ENCODE measurements around the gene GALNT14. TPM values are rescaled to one million over a fixed set of nuclear protein-coding genes. Genes with fewer than 3 reads are reported as not detected.
"Not testable (repeated sequence)": the region's sequence is repeated elsewhere in the genome, so short reads cannot be mapped to it uniquely, and the experiment has no call there.

The GALNT14 gene
- total RNA-seq = 10 to 100 TPM in 3 of 4 donors, 1 to 10 TPM in 1; 8.3 to 26.1 (median 16.3) TPM

- no peaks in the 10 kb centered on the region for H3K9me3 ChIP-seq
- peak within 1 kb of the TSS; percentile 42 to 64 (median 62) for H3K4me3 ChIP-seq
- DNase-seq = peak; percentile 51 to 84 (median 84)
- H3K4me1 ChIP-seq = peaks cover 0 to 18% (median 8%) of the 10 kb centered on the region in 4 donors
- H3K27ac ChIP-seq = peak within 1 kb of the TSS in 2 of 4 donors; percentile 25 to 42
- H3K36me3 ChIP-seq = no peaks in the 10 kb centered on the region
- TF ChIP-seq CTCF (IDR thresholded peaks at IDR 0.05) = peak in 5 of 6 experiments; percentile 24 to 67 (median 62)
- TF ChIP-seq POLR2A (IDR thresholded peaks at IDR 0.05) = no peak
- H3K27me3 ChIP-seq = no peaks in the 10 kb centered on the region
Measured at GRCh38 chr2:31138037-31138962, at the start of gene GALNT14. TSS of gene GALNT14 (minus strand) at chr2:31138440. CDS start at chr2:31138086, 354 bp downstream.

DNA sequence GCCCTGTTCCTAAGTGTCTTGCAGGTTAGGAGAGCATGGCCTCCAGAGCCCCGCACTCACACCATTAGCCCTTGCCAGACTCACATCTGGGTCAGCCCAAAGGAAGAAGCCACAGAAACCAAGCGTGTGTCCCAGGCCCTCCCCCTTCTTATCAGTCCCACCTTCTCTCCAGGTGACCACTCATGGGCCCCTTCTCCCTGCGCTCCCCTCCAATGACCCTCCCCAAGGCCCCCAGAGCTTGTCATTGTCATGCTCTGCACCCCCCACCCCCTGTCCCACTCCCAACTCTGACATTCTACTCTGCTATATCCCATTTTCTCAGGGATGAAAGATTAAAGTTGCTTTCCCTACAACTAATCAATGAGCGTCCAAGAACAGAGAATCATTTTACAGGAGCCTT is 48.9 kb upstream of the GALNT14 start:
- DNase-seq = no peak
- no peaks in the 10 kb centered on the region for H3K36me3 ChIP-seq
- no peak for TF ChIP-seq CTCF (IDR thresholded peaks at IDR 0.05)
- no peak for TF ChIP-seq POLR2A (IDR thresholded peaks at IDR 0.05)

DNA sequence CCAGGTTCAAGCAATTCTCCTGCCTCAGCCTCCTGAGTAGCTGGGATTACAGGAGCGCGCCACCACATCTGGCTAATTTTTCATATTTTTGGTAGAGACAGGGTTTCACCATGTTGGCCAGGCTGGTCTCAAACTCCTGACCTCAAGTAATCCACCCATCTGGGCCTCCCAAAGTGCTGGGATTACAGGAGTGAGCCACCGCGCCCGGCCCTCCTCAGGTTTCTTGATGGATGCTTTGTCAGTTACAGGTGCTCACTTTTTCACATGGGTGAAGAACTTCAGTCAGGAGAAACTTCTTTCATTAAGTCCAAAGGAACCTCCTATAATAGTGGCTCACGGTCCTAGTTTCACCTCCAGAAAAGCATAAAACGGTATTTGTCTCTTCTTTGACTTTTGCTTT is 45.7 kb upstream of the GALNT14 start:
- H3K36me3 ChIP-seq, H3K4me3 ChIP-seq, DNase-seq, H3K4me1 ChIP-seq, H3K27me3 ChIP-seq, H3K9me3 ChIP-seq, H3K27ac ChIP-seq: not testable (repeated sequence)

More for the DNA sequence above, 48.9 kb upstream of the GALNT14 start:
- Histone ChIP-seq H3K9me3 (no peaks in the 10 kb centered on the region), H3K27ac (no peak overlapping the region), H3K27me3 (no peaks in the 10 kb centered on the region), H3K4me3 (no peak overlapping the region), H3K4me1 (no peaks in the 10 kb centered on the region)

GRCh38 chr2:31176742-31177141 is 38.5 kb upstream of the GALNT14 start:
- no peaks in the 10 kb centered on the region for H3K4me1 ChIP-seq
- no peak overlapping the region for H3K27ac ChIP-seq
- H3K4me3 ChIP-seq = no peak overlapping the region
- H3K36me3 ChIP-seq = no peaks in the 10 kb centered on the region
- TF ChIP-seq POLR2A (IDR thresholded peaks at IDR 0.05) (no peak), CTCF (IDR thresholded peaks at IDR 0.05) (no peak)
- H3K9me3 ChIP-seq = no peaks in the 10 kb centered on the region
- H3K27me3 ChIP-seq = no peaks in the 10 kb centered on the region
- no peak for DNase-seq

DNA sequence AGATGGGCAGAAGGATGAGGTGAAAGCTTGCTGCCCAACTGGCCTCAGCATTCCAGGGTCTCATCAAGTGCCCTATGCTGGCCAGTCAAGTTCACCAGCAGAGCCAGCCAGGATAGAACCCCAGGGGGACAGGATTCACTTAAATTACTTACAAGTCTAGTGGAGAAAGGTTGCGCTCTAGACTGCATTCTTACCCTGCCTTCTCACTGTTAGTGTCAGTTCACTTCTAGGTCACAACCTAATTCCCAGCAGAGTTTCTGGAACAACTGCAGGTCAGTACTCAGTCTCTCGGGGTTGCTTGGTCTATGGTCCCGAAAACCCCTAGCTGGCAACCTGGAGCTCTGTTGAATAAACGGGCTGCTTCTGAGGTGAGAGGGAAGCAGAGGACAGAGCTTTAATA is 32.9 kb upstream of the GALNT14 start:
- H3K4me1 ChIP-seq = no peaks in the 10 kb centered on the region
- DNase-seq = no peak
- H3K9me3 ChIP-seq = no peaks in the 10 kb centered on the region
- H3K27ac ChIP-seq = no peak overlapping the region
- H3K4me3 ChIP-seq = no peak overlapping the region
- no peaks in the 10 kb centered on the region for H3K36me3 ChIP-seq
- H3K27me3 ChIP-seq = no peaks in the 10 kb centered on the region
- TF ChIP-seq POLR2A (IDR thresholded peaks at IDR 0.05) (no peak), CTCF (IDR thresholded peaks at IDR 0.05) (no peak)

- TF ChIP-seq CTCF (IDR thresholded peaks at IDR 0.05) (peak; percentile 66 to 92 (median 86)), POLR2A (IDR thresholded peaks at IDR 0.05) (no peak)
- peak; percentile 45 to 83 (median 61) for DNase-seq
Measured at GRCh38 chr2:31170071-31170698, 31.9 kb upstream of the GALNT14 start.

More at GRCh38 chr2:31170071-31170698, 31.9 kb upstream of the GALNT14 start:
- no peaks in the 10 kb centered on the region for H3K9me3 ChIP-seq
- no peaks in the 10 kb centered on the region for H3K4me1 ChIP-seq
- no peak overlapping the region for H3K27ac ChIP-seq
- H3K4me3 ChIP-seq = no peak overlapping the region
- H3K36me3 ChIP-seq = no peaks in the 10 kb centered on the region
- H3K27me3 ChIP-seq = no peaks in the 10 kb centered on the region
